ENCODE measurements around the gene TMEM95.

The TMEM95 gene

GRCh38 chr17:7369825-7370224 is 14.9 kb downstream of the TMEM95 start:
- ATAC-seq, result no peak
- TF ChIP-seq SNAI2 (CRISPR knock-in tag; IDR thresholded peaks at IDR 0.05) (no peak), ISL1 (CRISPR knock-in tag; IDR thresholded peaks at IDR 0.05) (no peak), CSDC2 (CRISPR knock-in tag; IDR thresholded peaks at IDR 0.05) (no peak)

GRCh38 chr17:7370853-7371252 is 15.9 kb downstream of the TMEM95 start:
- ATAC-seq, result no peak
- TF ChIP-seq ARNTL (CRISPR knock-in tag; IDR thresholded peaks at IDR 0.05; ENCODE audit: borderline replicate concordance, low read depth), result no peak
- no peak for TF ChIP-seq CSDC2 (CRISPR knock-in tag; IDR thresholded peaks at IDR 0.05)
- TF ChIP-seq GLIS3 (CRISPR knock-in tag; IDR thresholded peaks at IDR 0.05), result no peak
- TF ChIP-seq PPARA (CRISPR knock-in tag; IDR thresholded peaks at IDR 0.05; ENCODE audit: borderline replicate concordance), result no peak
- TF ChIP-seq ZFP3 (CRISPR knock-in tag; IDR thresholded peaks at IDR 0.05), result no peak
- TF ChIP-seq ZNF70 (CRISPR knock-in tag; IDR thresholded peaks at IDR 0.05), result no peak
- no peak for TF ChIP-seq TSHZ2 (CRISPR knock-in tag; IDR thresholded peaks at IDR 0.05)
- no peak for TF ChIP-seq PATZ1 (CRISPR knock-in tag; IDR thresholded peaks at IDR 0.05; ENCODE audit: borderline replicate concordance)
- no peak for TF ChIP-seq CSRNP3 (CRISPR knock-in tag; IDR thresholded peaks at IDR 0.05)

GRCh38 chr17:7374353-7374752 is 19.4 kb downstream of the TMEM95 start:
- TF ChIP-seq ZNF565 (CRISPR knock-in tag; conservative IDR thresholded peaks at IDR 0.05; ENCODE audit: low read depth) (no peak), ESRRG (CRISPR knock-in tag; IDR thresholded peaks at IDR 0.05) (no peak), TSHZ2 (CRISPR knock-in tag; IDR thresholded peaks at IDR 0.05) (no peak), ISL1 (CRISPR knock-in tag; IDR thresholded peaks at IDR 0.05) (no peak), CSRNP3 (CRISPR knock-in tag; IDR thresholded peaks at IDR 0.05) (no peak), ZFP3 (CRISPR knock-in tag; IDR thresholded peaks at IDR 0.05) (no peak), TCF4 (CRISPR knock-in tag; IDR thresholded peaks at IDR 0.05; ENCODE audit: borderline replicate concordance) (no peak), CSDC2 (CRISPR knock-in tag; IDR thresholded peaks at IDR 0.05) (no peak), ZNF70 (CRISPR knock-in tag; IDR thresholded peaks at IDR 0.05) (no peak), PATZ1 (CRISPR knock-in tag; IDR thresholded peaks at IDR 0.05; ENCODE audit: borderline replicate concordance) (no peak), RARB (CRISPR knock-in tag; IDR thresholded peaks at IDR 0.05) (no peak), TOX (CRISPR knock-in tag; IDR thresholded peaks at IDR 0.05; ENCODE audit: borderline replicate concordance) (no peak), OSR1 (CRISPR knock-in tag; IDR thresholded peaks at IDR 0.05) (no peak), CREB5 (CRISPR knock-in tag; IDR thresholded peaks at IDR 0.05; ENCODE audit: low read depth) (no peak), ZFP30 (CRISPR knock-in tag; IDR thresholded peaks at IDR 0.05) (no peak), ZC3H10 (CRISPR knock-in tag; IDR thresholded peaks at IDR 0.05) (no peak), PPARA (CRISPR knock-in tag; IDR thresholded peaks at IDR 0.05; ENCODE audit: borderline replicate concordance) (no peak), BACH2 (CRISPR knock-in tag; IDR thresholded peaks at IDR 0.05; ENCODE audit: borderline replicate concordance) (no peak), POU6F1 (CRISPR knock-in tag; IDR thresholded peaks at IDR 0.05; ENCODE audit: borderline replicate concordance, low read depth) (no peak)
- no peak for ATAC-seq
